ENCODE measurements around the gene RSRC2.

- TF ChIP-seq POLR2A (IDR thresholded peaks at IDR 0.05; ENCODE audit: extremely low read depth, insufficient read length): no peak
- no peak for TF ChIP-seq CTCF (IDR thresholded peaks at IDR 0.05; ENCODE audit: low read depth, low read length)
- no peak for TF ChIP-seq MYC (IDR thresholded peaks at IDR 0.05; ENCODE audit: low read depth, low read length)
Observed at GRCh38 chr12:122460641-122461040, 66.1 kb downstream of the RSRC2 start.
